NCI-H2227 (cell line): ENCODE measurements around the gene ZNF426.
A peak's percentile ranks its signal among the peaks of the same experiment; 100 is the strongest.
"Not testable (repeated sequence)": the region's sequence is repeated elsewhere in the genome, so short reads cannot be mapped to it uniquely, and the experiment has no call there.

Experiments used
- DNase-seq: peaks from one replicate; lab custom pipeline; 2025; ENCODE audit not compliant: unreplicated experiment; lab: John Stamatoyannopoulos, UW

ZNF426 gene

GRCh38 chr19:9538183-9539058 lies at the start of gene ZNF426:
ZNF426 (minus strand) TSS chr19:9538645; CDS start chr19:9536232, 2,413 bp downstream.
- DNase-seq, result peak; percentile 90

GRCh38 chr19:9586764-9587163 lies 48.3 kb upstream of the ZNF426 start:
- DNase-seq, result peak; percentile 37

- DNase-seq, result peak; percentile 89
Measured at GRCh38 chr19:9584073-9584833, 45.8 kb upstream of the ZNF426 start, which contains the start of gene ZNF121. ZNF121 (minus strand) TSS chr19:9584504; CDS start chr19:9568097, 16,407 bp downstream.

- not testable (repeated sequence) for DNase-seq
Measured at GRCh38 chr19:9582081-9582725, 43.8 kb upstream of the ZNF426 start.

GRCh38 chr19:9580728-9581127 lies 42.3 kb upstream of the ZNF426 start:
- DNase-seq, result no peak

GRCh38 chr19:9570255-9570654 lies 31.8 kb upstream of the ZNF426 start:
- DNase-seq, result no peak

- DNase-seq, result no peak
Measured at GRCh38 chr19:9566729-9567128, 28.3 kb upstream of the ZNF426 start.

GRCh38 chr19:9565900-9566705 lies 27.7 kb upstream of the ZNF426 start:
- DNase-seq, result peak; percentile 5

- no peak for DNase-seq
Measured at GRCh38 chr19:9552536-9553274, 14.3 kb upstream of the ZNF426 start.

GRCh38 chr19:9547870-9548269 lies 9.4 kb upstream of the ZNF426 start:
- no peak for DNase-seq

- not testable (repeated sequence) for DNase-seq
Measured at GRCh38 chr19:9541281-9541680, 2.8 kb upstream of the ZNF426 start.

GRCh38 chr19:9539921-9540320 lies 1.5 kb upstream of the ZNF426 start:
- DNase-seq, result not testable (repeated sequence)

GRCh38 chr19:9539201-9539600 lies 756 bp upstream of the ZNF426 start:
- not testable (repeated sequence) for DNase-seq

GRCh38 chr19:9535934-9536333 lies 2.5 kb downstream of the ZNF426 start:
- DNase-seq, result no peak

- no peak for DNase-seq
Measured at GRCh38 chr19:9531933-9532332, 6.5 kb downstream of the ZNF426 start.

GRCh38 chr19:9528757-9529336 lies 9.6 kb downstream of the ZNF426 start:
- no peak for DNase-seq

GRCh38 chr19:9523885-9524474 lies 14.5 kb downstream of the ZNF426 start:
- no peak for DNase-seq

GRCh38 chr19:9507285-9507684 lies 31.2 kb downstream of the ZNF426 start:
- DNase-seq, result no peak

GRCh38 chr19:9500796-9501195 lies 37.6 kb downstream of the ZNF426 start:
- DNase-seq, result no peak
